Chondrocyte (in vitro differentiated cells): ENCODE data around the gene LHFPL4. TPM values are rescaled to one million over a fixed set of nuclear protein-coding genes. Genes with fewer than 3 reads are reported as not detected.

Experiments used
- DNase-seq: peaks from one replicate; pipeline ENCODE4 v3.0.0; 2021; ENCODE audit warnings: mixed read lengths, low spot score
- H3K27ac Mint-ChIP-seq: one replicate; pipeline ENCODE4 v1.8.0; 2021; ENCODE audit warnings: mild to moderate bottlenecking, moderate library complexity, mixed read lengths; ENCODE audit not compliant: unreplicated experiment
- H3K27me3 Mint-ChIP-seq: 2 replicates; pipeline ENCODE4 v1.8.0; 2021; ENCODE audit warnings: low read depth, mixed read lengths
- H3K36me3 Mint-ChIP-seq: 2 replicates; pipeline ENCODE4 v1.8.0; 2021; ENCODE audit warnings: low read depth, mixed read lengths
- H3K4me1 Mint-ChIP-seq: 2 replicates; pipeline ENCODE4 v1.8.0; 2021; ENCODE audit warnings: low read depth, mild to moderate bottlenecking, mixed read lengths
- H3K4me3 Mint-ChIP-seq: one replicate; pipeline ENCODE4 v1.8.0; 2021; ENCODE audit warnings: mild to moderate bottlenecking, moderate library complexity, mixed read lengths; ENCODE audit not compliant: unreplicated experiment
- H3K9me3 Mint-ChIP-seq: 2 replicates; pipeline ENCODE4 v1.8.0; 2021; ENCODE audit warnings: low read depth, mixed read lengths
- CTCF ChIP-seq: fragments of 200-600 bp; sonication (generic); IDR thresholded peaks from 2 replicates; pipeline ENCODE4 v1.5.0; 2021; ENCODE audit warnings: antibody characterized with exemption, mild to moderate bottlenecking, moderate library complexity
- total RNA-seq: library from RNA; stranded (reverse); gene quantifications from 3 replicates; pipeline ENCODE4 v1.2.1, GENCODE V29; 2021

The LHFPL4 gene
- total RNA-seq, 1 donor from 2014 or later: not detected

- TF ChIP-seq CTCF: no peak
- DNase-seq: no peak
- Mint-ChIP-seq H3K27ac (no peak overlapping the region), H3K36me3 (peaks cover 14% of the 10 kb centered on the region), H3K9me3 (peaks cover 8% of the 10 kb centered on the region), H3K4me3 (no peak overlapping the region), H3K4me1 (no peaks in the 10 kb centered on the region), H3K27me3 (no peaks in the 10 kb centered on the region)
Measured at GRCh38 chr3:9491506-9491905, 62.1 kb downstream of the LHFPL4 start.

DNA sequence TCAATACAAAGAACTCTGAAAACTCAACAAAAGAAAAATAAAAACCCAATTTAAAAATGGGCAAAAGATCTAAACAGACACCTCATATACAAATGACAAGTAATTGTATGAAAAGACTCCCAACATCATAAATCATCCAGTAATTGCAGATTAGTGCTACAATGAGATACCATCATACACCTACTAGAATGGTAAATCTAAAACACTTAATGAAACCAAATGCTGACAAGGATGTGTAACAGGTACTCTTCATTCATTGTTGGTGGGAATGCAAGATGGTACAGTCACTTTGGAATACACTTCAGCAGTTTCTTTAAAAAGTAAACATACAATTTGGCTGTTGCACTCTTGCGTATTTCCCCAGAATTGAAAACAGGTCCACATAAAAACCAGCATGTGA, 68.4 kb downstream of the LHFPL4 start:
- Mint-ChIP-seq H3K27ac (no peak overlapping the region), H3K9me3 (peaks cover 8% of the 10 kb centered on the region), H3K36me3 (peaks cover 32% of the 10 kb centered on the region), H3K4me1 (no peaks in the 10 kb centered on the region), H3K4me3 (no peak overlapping the region), H3K27me3 (no peaks in the 10 kb centered on the region)
- no peak for DNase-seq
- TF ChIP-seq CTCF: no peak

DNA sequence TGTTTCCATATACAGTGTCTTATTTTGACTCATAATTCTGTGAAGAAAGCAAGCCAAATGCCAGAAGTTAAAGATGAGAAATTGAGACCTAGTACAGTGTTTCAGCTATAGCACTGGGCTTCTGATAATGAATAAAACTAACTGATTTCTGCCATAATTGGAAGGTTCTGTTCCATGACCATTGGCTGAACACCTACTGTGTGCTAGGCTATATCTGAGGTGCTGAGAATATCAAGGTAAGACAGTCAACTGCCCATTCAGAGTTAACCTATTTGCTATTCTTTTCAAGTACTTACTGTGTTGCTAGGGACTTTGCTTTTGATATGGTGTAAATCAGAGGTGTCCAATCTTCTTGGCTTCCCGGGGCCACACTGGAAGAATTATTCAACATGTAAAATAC, 73.4 kb downstream of the LHFPL4 start:
- no peak for DNase-seq
- Mint-ChIP-seq H3K36me3 (peaks cover 44% of the 10 kb centered on the region), H3K27ac (no peak overlapping the region), H3K4me3 (no peak overlapping the region), H3K4me1 (no peaks in the 10 kb centered on the region), H3K27me3 (no peaks in the 10 kb centered on the region), H3K9me3 (no peaks in the 10 kb centered on the region)
- no peak for TF ChIP-seq CTCF

GRCh38 chr3:9476935-9477334, 76.7 kb downstream of the LHFPL4 start:
- H3K27ac Mint-ChIP-seq: no peak overlapping the region
- DNase-seq: no peak
- H3K36me3 Mint-ChIP-seq: peaks cover 46% of the 10 kb centered on the region
- H3K9me3 Mint-ChIP-seq: no peaks in the 10 kb centered on the region
- H3K4me1 Mint-ChIP-seq: no peaks in the 10 kb centered on the region
- no peaks in the 10 kb centered on the region for H3K27me3 Mint-ChIP-seq
- H3K4me3 Mint-ChIP-seq: no peak overlapping the region
- TF ChIP-seq CTCF: no peak

GRCh38 chr3:9474482-9474881, 79.1 kb downstream of the LHFPL4 start:
- Mint-ChIP-seq H3K4me1 (no peaks in the 10 kb centered on the region), H3K36me3 (peaks cover 58% of the 10 kb centered on the region), H3K27ac (no peak overlapping the region), H3K9me3 (no peaks in the 10 kb centered on the region), H3K4me3 (no peak overlapping the region), H3K27me3 (no peaks in the 10 kb centered on the region)
- no peak for DNase-seq
- TF ChIP-seq CTCF: no peak
